Measurements from ENCODE around the gene ENO2. TPM values are rescaled to one million over a fixed set of nuclear protein-coding genes. Genes with fewer than 3 reads are reported as not detected.

Gene ENO2
- polyA plus RNA-seq, 1 of the 3 experiments (the other 2 are of a cell fraction): 50.6 TPM

DNA sequence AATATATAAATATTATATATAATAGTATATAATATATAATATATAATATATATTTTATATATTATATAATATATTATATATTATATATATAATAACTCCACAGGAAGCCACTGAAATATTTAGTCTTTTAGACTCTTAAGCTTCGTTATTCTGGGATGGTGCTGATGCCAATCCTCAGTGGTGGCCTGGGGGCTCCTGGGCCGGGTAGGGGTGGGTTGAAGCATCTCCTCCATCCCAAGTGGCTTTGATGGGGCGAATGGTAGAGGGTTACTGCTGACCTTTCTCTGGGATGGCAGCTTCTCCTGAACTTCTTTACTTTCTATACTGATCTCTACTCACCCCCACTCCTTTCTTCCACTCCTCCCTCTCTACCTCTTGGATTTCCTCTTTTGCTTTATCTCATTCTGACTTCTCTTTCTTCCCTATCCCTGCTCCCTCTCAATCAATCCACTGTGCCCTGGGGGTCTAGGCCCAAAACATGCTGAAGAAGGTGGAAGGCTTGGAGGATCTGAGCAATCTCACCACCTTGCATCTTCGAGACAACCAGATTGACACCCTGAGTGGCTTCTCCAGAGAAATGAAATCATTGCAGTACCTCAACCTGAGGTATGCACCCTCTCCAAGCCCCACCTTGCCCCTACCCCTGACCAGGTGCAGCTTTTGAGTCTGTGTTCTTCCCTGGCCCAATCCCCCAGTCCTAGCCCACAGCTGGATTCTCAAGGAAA is 4.8 kb upstream of the ENO2 start:
- CTCF ChIA-PET: interaction anchor here (0.6 to 9.6 kb wide), 8 partner anchors 16 to 203 kb away, joined by 3 to 62 read pairs (median 6); partner anchors contain the start of genes ATN1 and SPSB2

DNA sequence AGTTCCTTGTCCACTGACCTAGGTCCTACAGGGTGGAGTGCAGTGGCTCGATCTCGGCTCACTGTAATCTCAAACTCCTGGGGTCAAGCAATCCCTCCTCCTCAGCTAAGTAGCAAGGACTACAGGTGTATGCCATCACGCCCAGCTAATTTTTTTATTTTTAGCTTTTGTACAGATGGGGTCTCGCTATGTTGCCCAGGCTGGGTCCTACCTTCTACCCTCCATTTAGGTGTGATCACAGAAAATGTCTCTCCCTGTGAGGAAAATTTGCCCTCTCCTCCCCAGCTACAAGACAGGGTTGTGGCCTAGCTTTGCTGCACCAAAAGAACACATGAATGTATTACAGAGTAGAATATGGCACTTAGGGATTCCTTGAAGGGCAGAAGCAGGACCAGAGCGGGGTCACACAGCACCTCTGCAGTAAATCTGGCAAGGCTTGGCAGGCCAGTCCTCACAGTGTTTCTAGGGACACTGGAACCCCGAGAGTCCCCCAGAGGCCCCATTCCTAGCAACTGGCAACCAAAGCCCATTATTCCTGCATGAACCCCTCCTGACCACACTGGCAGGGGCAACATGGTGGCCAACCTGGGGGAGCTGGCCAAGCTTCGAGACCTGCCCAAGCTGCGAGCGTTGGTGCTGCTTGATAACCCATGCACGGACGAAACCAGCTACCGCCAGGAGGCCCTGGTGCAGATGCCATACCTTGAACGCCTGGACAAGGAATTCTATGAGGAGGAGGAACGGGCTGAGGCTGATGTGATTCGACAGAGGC is 2.0 kb upstream of the ENO2 start:
- POLR2A ChIA-PET: interaction anchor here (1.1 to 4.2 kb wide), 5 partner anchors 10 to 46 kb away, joined by 3 to 21 read pairs (median 7); no protein-coding TSS in a partner anchor
- no peak for DNase-seq
- no peak overlapping the region for H3K4me3 ChIP-seq (ENCODE audit: low read depth in 2 of 2, low read length in 1 of 2)

More for the DNA sequence above, 4.8 kb upstream of the ENO2 start:
- Histone ChIP-seq H3K27me3 (ENCODE audit: insufficient read depth) (no peaks in the 10 kb centered on the region), H2AFZ (ENCODE audit: low read depth) (no peak overlapping the region), H3K36me3 (replicated peaks in 1 of 2; ENCODE audit: control insufficient read depth in 1 of 2, insufficient read depth in 2 of 2, low read length in 1 of 2) (peaks cover 0 to 5% of the 10 kb centered on the region in 2 experiments), H3K4me2 (no peak overlapping the region), H3K27ac (ENCODE audit: low read depth in 2 of 2, low read length in 1 of 2) (no peak overlapping the region), H4K20me1 (ENCODE audit: insufficient read depth) (no peaks in the 10 kb centered on the region), H3K79me2 (ENCODE audit: insufficient read depth) (no peaks in the 10 kb centered on the region), H3K9me3 (no peaks in the 10 kb centered on the region), H3K4me1 (ENCODE audit: control insufficient read depth in 1 of 2, insufficient read depth in 2 of 2, low read depth in 1 of 2, low read length in 1 of 2) (peaks cover 5 to 13% of the 10 kb centered on the region in 2 experiments; a peak in 2 of 4 replicates), H3K9me2 (no peaks in the 10 kb centered on the region), H3F3A (replicated peaks; ENCODE audit: insufficient read depth) (peaks cover 4% of the 10 kb centered on the region), H3K4me3 (ENCODE audit: low read depth in 2 of 2, low read length in 1 of 2) (no peak overlapping the region), H3K9ac (no peak overlapping the region)
- TF ChIP-seq MEF2A (IDR thresholded peaks at IDR 0.05; ENCODE audit: borderline replicate concordance, low read depth): no peak
- no peak for TF ChIP-seq NFIC (IDR thresholded peaks at IDR 0.05; ENCODE audit: borderline replicate concordance)
- TF ChIP-seq JUND (IDR thresholded peaks at IDR 0.05): no peak
- TF ChIP-seq IRF3 (IDR thresholded peaks at IDR 0.05; ENCODE audit: low read depth, low read length): no peak
- WGBS (ENCODE audit: low lambda C conversion rate): 77% methylated on average over 4 of the region's 4 CpGs
- no peak for DNase-seq
- POLR2A ChIA-PET: interaction anchor here (1.2 to 1.3 kb wide), 2 partner anchors 34 to 37 kb away, joined by 3 read pairs; partner anchors contain the start of genes C12orf57, RNU7-1 and SPSB2

More for the DNA sequence above, 2.0 kb upstream of the ENO2 start:
- Histone ChIP-seq H3K79me2 (ENCODE audit: insufficient read depth) (peaks cover 13% of the 10 kb centered on the region; the same call in 1 of the 2 replicates), H4K20me1 (ENCODE audit: insufficient read depth) (no peaks in the 10 kb centered on the region), H3K9ac (no peak overlapping the region), H2AFZ (ENCODE audit: low read depth) (no peak overlapping the region), H3K9me3 (no peaks in the 10 kb centered on the region), H3K27ac (ENCODE audit: low read depth in 2 of 2, low read length in 1 of 2) (no peak overlapping the region), H3K27me3 (ENCODE audit: insufficient read depth) (no peaks in the 10 kb centered on the region), H3F3A (replicated peaks; ENCODE audit: insufficient read depth) (peaks cover 4% of the 10 kb centered on the region), H3K4me1 (ENCODE audit: control insufficient read depth in 1 of 2, insufficient read depth in 2 of 2, low read depth in 1 of 2, low read length in 1 of 2) (peaks cover 14 to 18% of the 10 kb centered on the region in 2 experiments; a peak in 2 of 4 replicates), H3K36me3 (replicated peaks in 1 of 2; ENCODE audit: control insufficient read depth in 1 of 2, insufficient read depth in 2 of 2, low read length in 1 of 2) (peaks cover 0 to 5% of the 10 kb centered on the region in 2 experiments), H3K4me2 (no peak overlapping the region), H3K9me2 (no peaks in the 10 kb centered on the region)
- CTCF ChIA-PET: interaction anchor here (0.6 to 9.6 kb wide), 11 partner anchors 13 to 232 kb away, joined by 3 to 62 read pairs (median 5); partner anchors contain the start of genes C12orf57 and RNU7-1
- TF ChIP-seq NFIC (IDR thresholded peaks at IDR 0.05; ENCODE audit: borderline replicate concordance) (no peak), NRF1 (IDR thresholded peaks at IDR 0.05; ENCODE audit: low read depth, low read length) (no peak), RAD21 (IDR thresholded peaks at IDR 0.05; ENCODE audit: low read length) (no peak), CHD2 (IDR thresholded peaks at IDR 0.05; ENCODE audit: low read length, partially characterized antibody) (no peak), TEAD4 (IDR thresholded peaks at IDR 0.05; ENCODE audit: borderline replicate concordance, insufficient read depth) (no peak), FOXJ3 (CRISPR knock-in tag; IDR thresholded peaks at IDR 0.05) (no peak), EZH2phosphoT487 (IDR thresholded peaks at IDR 0.05; ENCODE audit: borderline replicate concordance, low read depth) (no peak), YY1 (IDR thresholded peaks at IDR 0.05; ENCODE audit: low read depth) (no peak)
- TF ChIP-seq, protein P1, sequence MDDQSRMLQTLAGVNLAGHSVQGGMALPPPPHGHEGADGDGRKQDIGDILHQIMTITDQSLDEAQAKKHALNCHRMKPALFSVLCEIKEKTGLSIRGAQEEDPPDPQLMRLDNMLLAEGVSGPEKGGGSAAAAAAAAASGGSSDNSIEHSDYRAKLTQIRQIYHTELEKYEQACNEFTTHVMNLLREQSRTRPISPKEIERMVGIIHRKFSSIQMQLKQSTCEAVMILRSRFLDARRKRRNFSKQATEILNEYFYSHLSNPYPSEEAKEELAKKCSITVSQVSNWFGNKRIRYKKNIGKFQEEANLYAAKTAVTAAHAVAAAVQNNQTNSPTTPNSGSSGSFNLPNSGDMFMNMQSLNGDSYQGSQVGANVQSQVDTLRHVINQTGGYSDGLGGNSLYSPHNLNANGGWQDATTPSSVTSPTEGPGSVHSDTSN (IDR thresholded peaks at IDR 0.05): no peak
- TF ChIP-seq, protein P2, sequence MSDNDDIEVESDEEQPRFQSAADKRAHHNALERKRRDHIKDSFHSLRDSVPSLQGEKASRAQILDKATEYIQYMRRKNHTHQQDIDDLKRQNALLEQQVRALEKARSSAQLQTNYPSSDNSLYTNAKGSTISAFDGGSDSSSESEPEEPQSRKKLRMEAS (IDR thresholded peaks at IDR 0.05; ENCODE audit: low read depth): no peak
- 96% methylated on average over 15 of the region's 15 CpGs for WGBS (ENCODE audit: low lambda C conversion rate)

Data from SK-N-SH (cell line).